Subcutaneous adipose tissue (tissue), 4 donors: ENCODE results near the gene ARMC9. TPM values are rescaled to one million over a fixed set of nuclear protein-coding genes. Genes with fewer than 3 reads are reported as not detected.

Experiments
- small RNA-seq: library from RNA; depleted of rRNA; stranded (forward); fragments of <200 nt; gene quantifications from one replicate; pipeline ENCODE3, GENCODE V24; 2016
- total RNA-seq, 4 donors: library from RNA; depleted of rRNA; stranded (reverse); fragments of >200 nt; gene quantifications; one replicate each; pipeline ENCODE4 v1.1.0, GENCODE V29; 2016
- TF ChIP-seq, protein P1 (sequence below): fragments of 450-650 bp; IDR thresholded peaks from one replicate; pipeline ENCODE4 v1.5.1; 2016; ENCODE audit warnings: low read depth, mild to moderate bottlenecking, control low read depth, antibody characterized with exemption, moderate library complexity

The ARMC9 gene
- total RNA-seq, 4 donors from 2014 or later, result 0.98 to 16.5 (median 4.6) TPM

DNA sequence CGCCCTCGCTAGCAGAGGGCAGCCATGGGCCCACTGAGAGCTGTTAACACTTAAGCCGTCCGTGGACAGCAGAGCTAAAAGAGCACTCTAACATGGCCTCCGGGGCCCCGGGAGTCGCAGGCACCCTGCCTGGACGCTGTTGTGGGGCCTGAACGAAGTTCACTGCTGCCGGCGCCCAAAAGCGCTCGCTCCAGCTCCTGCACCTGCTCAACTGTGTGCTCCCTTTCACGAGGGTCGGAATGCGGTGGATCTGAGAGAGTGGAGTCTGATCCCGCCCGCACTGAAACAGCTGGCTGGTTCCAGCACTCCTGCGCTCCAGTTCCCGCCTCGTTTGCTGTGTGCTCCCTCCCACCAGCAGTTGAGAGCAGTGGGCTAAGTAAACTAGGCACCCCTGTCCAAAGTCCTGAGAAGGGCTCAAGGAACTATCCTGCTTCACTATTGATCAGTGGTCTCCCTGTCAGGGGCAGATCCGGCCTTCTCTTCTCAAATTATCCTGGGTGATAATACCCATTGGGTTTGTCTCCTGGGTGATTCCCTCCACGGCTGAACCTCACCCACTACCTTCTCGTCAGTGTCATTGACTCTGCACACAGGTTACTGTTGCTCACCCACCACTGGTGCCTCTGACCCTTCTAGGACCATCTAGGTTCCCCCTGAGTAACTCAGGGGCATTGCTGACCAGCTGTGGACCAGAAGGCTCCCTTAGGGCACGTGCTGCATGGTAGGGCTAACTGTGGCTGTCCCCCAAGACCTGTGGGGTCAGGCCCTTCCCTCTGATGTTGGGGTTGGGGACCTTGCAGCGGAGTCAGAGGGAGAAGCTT lies 220.6 kb downstream of the ARMC9 start:
- TF ChIP-seq, protein P1, sequence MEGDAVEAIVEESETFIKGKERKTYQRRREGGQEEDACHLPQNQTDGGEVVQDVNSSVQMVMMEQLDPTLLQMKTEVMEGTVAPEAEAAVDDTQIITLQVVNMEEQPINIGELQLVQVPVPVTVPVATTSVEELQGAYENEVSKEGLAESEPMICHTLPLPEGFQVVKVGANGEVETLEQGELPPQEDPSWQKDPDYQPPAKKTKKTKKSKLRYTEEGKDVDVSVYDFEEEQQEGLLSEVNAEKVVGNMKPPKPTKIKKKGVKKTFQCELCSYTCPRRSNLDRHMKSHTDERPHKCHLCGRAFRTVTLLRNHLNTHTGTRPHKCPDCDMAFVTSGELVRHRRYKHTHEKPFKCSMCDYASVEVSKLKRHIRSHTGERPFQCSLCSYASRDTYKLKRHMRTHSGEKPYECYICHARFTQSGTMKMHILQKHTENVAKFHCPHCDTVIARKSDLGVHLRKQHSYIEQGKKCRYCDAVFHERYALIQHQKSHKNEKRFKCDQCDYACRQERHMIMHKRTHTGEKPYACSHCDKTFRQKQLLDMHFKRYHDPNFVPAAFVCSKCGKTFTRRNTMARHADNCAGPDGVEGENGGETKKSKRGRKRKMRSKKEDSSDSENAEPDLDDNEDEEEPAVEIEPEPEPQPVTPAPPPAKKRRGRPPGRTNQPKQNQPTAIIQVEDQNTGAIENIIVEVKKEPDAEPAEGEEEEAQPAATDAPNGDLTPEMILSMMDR, result no peak

DNA sequence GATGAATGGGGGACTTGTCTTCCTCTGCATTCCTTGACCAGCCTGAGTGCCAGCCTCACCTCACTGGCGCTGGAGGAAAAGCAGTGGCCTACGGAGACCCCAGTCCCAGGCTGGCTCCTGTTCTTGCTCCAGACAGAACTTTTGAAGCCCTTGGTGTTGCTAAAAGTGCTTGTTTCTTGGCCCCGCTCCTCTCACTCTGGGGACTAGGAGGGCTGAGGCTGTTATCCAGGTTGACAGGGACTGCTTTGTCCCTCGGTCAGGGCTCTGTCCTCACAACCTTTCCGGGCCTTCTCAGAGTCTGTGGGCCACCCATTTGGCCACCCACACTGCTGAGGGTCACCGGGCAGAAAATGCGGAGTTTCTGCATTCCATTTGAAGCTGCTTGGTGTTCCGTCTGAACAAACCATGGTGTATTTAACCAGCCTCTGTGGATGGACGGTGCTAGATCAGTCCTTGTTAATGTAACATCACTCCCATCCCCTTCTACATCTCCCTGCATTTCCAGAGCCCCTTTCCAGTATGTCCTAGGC lies 222.7 kb downstream of the ARMC9 start:
- TF ChIP-seq, protein P1, result no peak

DNA sequence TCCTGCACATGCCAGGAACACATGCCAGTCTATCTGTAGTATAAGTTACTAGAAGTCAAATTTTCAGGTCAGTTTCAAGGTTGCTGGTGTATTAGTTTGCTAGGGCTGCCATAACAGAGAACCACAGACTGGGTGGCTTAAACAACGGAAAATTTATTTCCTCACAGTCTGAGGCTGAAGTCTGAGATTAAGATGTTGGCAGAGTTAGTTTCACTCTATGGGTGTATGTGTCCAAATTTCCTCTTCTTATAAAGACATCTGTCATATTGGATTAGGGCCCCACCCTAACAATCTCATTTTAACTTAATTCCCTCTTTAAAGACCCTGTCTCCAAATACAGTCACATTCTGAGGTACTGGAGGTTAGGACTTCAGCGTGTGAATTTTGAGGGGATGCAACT lies 223.6 kb downstream of the ARMC9 start:
- TF ChIP-seq, protein P1, result no peak

DNA sequence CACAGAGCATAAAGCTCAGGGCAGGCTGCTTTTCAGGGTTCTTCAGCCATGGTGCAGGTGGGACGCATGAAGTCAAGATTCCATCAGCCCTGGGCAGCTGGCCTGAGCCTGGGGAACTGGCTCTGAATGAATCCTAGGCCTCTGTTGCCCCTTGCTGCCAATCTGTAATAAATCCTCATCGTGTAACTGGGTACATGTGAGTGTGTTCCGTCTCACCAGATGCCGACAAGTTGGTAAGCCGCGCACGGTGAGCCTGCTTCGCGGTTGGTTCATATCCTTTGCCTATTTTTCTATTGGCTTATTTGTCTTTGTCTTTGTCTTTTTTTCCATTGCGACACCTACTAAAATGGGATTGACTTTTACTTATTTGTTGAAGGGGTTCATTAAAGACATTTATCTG lies 224.7 kb downstream of the ARMC9 start:
- TF ChIP-seq, protein P1, result no peak

Small RNA genes lying within 50 kb of the gene (small RNA-seq; reads per million reads assigned to genes)
- not detected for gene AC018738.1
- not detected for gene MIR4777

Other genes starting within 250 kb of the ARMC9 start
- gene SPATA3, start 202.5 kb upstream of the ARMC9 start, total RNA-seq, result not detected
- 1 to 10 TPM in 1 of 4 donors, under 1 TPM in 2, not detected in 1; 0.17 to 1.3 (median 0.49) TPM for gene C2orf72, start 161.1 kb upstream of the ARMC9 start, total RNA-seq
- 10 to 100 TPM; 53.9 to 86.9 (median 64.4) TPM for gene PSMD1, start 141.8 kb upstream of the ARMC9 start, total RNA-seq
- 10 to 100 TPM in 1 of 4 donors, 1 to 10 TPM in 1, under 1 TPM in 2; 0.88 to 13.3 (median 1.4) TPM for gene HTR2B, start 73.6 kb upstream of the ARMC9 start, total RNA-seq
- gene B3GNT7, start 197.1 kb downstream of the ARMC9 start, total RNA-seq, result 1 to 10 TPM in 3 of 4 donors, under 1 TPM in 1; 0.82 to 3.4 (median 1.8) TPM